HG03196 (cell line): ENCODE data around the gene TSR3.
A peak's percentile ranks its signal among the peaks of the same experiment; 100 is the strongest.

ENCODE experiments used
- ATAC-seq: cut with Tn5 transposase; IDR thresholded peaks from one replicate; pipeline ENCODE4 v1.9.1; 2021; ENCODE audit not compliant: unreplicated experiment

TSR3 gene

GRCh38 chr16:1311212-1311737 lies 40.4 kb downstream of the TSR3 start:
- no peak for ATAC-seq

- no peak for ATAC-seq
Measured at GRCh38 chr16:1310832-1311200, 40.9 kb downstream of the TSR3 start.

- peak; percentile 24 for ATAC-seq
Measured at GRCh38 chr16:1309888-1310831, 41.5 kb downstream of the TSR3 start.

- ATAC-seq, result peak; percentile 62
Measured at GRCh38 chr16:1308977-1309885, 42.4 kb downstream of the TSR3 start, which contains the start of gene UBE2I. Gene UBE2I (plus strand): TSS chr16:1309636. CDS start chr16:1314031, 4,395 bp downstream.

GRCh38 chr16:1308036-1308976 lies 43.4 kb downstream of the TSR3 start:
- ATAC-seq, result no peak

GRCh38 chr16:1306334-1306733 lies 45.3 kb downstream of the TSR3 start:
- no peak for ATAC-seq

- ATAC-seq, result no peak
Measured at GRCh38 chr16:1305823-1306222, 45.9 kb downstream of the TSR3 start.

- no peak for ATAC-seq
Measured at GRCh38 chr16:1301562-1301961, 50.1 kb downstream of the TSR3 start.

GRCh38 chr16:1300664-1301476 lies 50.8 kb downstream of the TSR3 start:
- no peak for ATAC-seq

GRCh38 chr16:1299868-1300203 lies 51.8 kb downstream of the TSR3 start:
- ATAC-seq, result no peak
